Loucy (cell line): ENCODE measurements around the gene TLN1.
A peak's percentile ranks its signal among the peaks of the same experiment; 100 is the strongest.

ENCODE experiments used
- H2AFZ ChIP-seq: fragments of 200-600 bp; sonication (generic); 2 replicates; pipeline ENCODE4 v1.6.0; 2016; ENCODE audit warnings: antibody characterized with exemption, mild to moderate bottlenecking, low read length, moderate library complexity
- H3F3A ChIP-seq: fragments of 200-600 bp; 2 replicates; pipeline ENCODE4 v1.6.0; 2016; ENCODE audit warnings: antibody characterized with exemption, low read depth, mild to moderate bottlenecking
- H3K27me3 ChIP-seq: fragments of 200-600 bp; sonication (generic); 2 replicates; pipeline ENCODE4 v1.6.1; 2014; ENCODE audit warnings: low read length, mild to moderate bottlenecking; ENCODE audit not compliant: insufficient read depth, poor library complexity, severe bottlenecking
- H3K36me3 ChIP-seq: fragments of 200-600 bp; sonication (generic); 2 replicates; pipeline ENCODE4 v1.6.1; 2016; ENCODE audit warnings: low read length; ENCODE audit not compliant: insufficient read depth
- H3K4me1 ChIP-seq: fragments of 200-600 bp; sonication (generic); 2 replicates; pipeline ENCODE4 v1.5.1; 2014; ENCODE audit warnings: low read length, mild to moderate bottlenecking; ENCODE audit not compliant: insufficient read depth, poor library complexity, severe bottlenecking
- H3K4me2 ChIP-seq: fragments of 200-600 bp; sonication (generic); 2 replicates; pipeline ENCODE4 v1.6.0; 2014; ENCODE audit warnings: antibody characterized with exemption, low read length, low read depth, mild to moderate bottlenecking; ENCODE audit not compliant: poor library complexity, severe bottlenecking
- H3K4me3 ChIP-seq: fragments of 200-600 bp; sonication (generic); 2 replicates; pipeline ENCODE4 v1.5.1; 2014; ENCODE audit warnings: low read length, mild to moderate bottlenecking, mixed read lengths; ENCODE audit not compliant: poor library complexity, severe bottlenecking
- H3K79me2 ChIP-seq: fragments of 200-600 bp; sonication (generic); 2 replicates; pipeline ENCODE4 v1.6.1; 2014; ENCODE audit warnings: low read length; ENCODE audit not compliant: insufficient read depth
- H3K9ac ChIP-seq: fragments of 200-600 bp; sonication (generic); 2 replicates; pipeline ENCODE4 v1.6.0; 2014; ENCODE audit warnings: mild to moderate bottlenecking, low read depth, low read length, moderate library complexity; ENCODE audit not compliant: poor library complexity, severe bottlenecking
- H3K9me2 ChIP-seq: fragments of 200-600 bp; sonication (generic); replicated peaks from 2 replicates; pipeline ENCODE4 v1.6.1; 2016; ENCODE audit warnings: low read depth, low read length, mixed read lengths
- H3K9me3 ChIP-seq: fragments of 200-600 bp; sonication (generic); 2 replicates; pipeline ENCODE4 v1.6.1; 2014; ENCODE audit warnings: mild to moderate bottlenecking, antibody characterized with exemption, low read length, low read depth; ENCODE audit not compliant: insufficient read depth
- H4K20me1 ChIP-seq: fragments of 200-600 bp; sonication (generic); 2 replicates; pipeline ENCODE4 v1.6.0; 2014; ENCODE audit warnings: antibody characterized with exemption, low read length, mild to moderate bottlenecking; ENCODE audit not compliant: insufficient read depth, poor library complexity, severe bottlenecking
- CTCF ChIP-seq: fragments of 200-600 bp; sonication (generic); conservative IDR thresholded peaks from 2 replicates; pipeline ENCODE4 v1.5.1; 2014; ENCODE audit warnings: mild to moderate bottlenecking, antibody characterized with exemption, low read length
- EZH2phosphoT487 ChIP-seq: fragments of 200-600 bp; IDR thresholded peaks from 2 replicates; pipeline ENCODE4 v1.6.1; 2018; ENCODE audit warnings: antibody characterized with exemption, mild to moderate bottlenecking, moderate library complexity, borderline replicate concordance

Gene TLN1

GRCh38 chr9:35758475-35759050 lies 26.6 kb upstream of the TLN1 start:
- TF ChIP-seq CTCF (no peak), EZH2phosphoT487 (no peak)
- Histone ChIP-seq H3K79me2 (peaks cover 55% of the 10 kb centered on the region), H3K9ac (peak overlapping the region; percentile 93)

GRCh38 chr9:35757892-35758275 lies 25.9 kb upstream of the TLN1 start:
- H4K20me1 ChIP-seq = peaks cover 16% of the 10 kb centered on the region

More at GRCh38 chr9:35758475-35759050, 26.6 kb upstream of the TLN1 start:
- no peaks in the 10 kb centered on the region; the same call in 1 of the 2 replicates for H3K36me3 ChIP-seq
- no peaks in the 10 kb centered on the region for H3K27me3 ChIP-seq
- H3K4me3 ChIP-seq = peak overlapping the region; percentile 92
- no peaks in the 10 kb centered on the region for H3F3A ChIP-seq
- H3K4me1 ChIP-seq = peaks cover 44% of the 10 kb centered on the region
- H4K20me1 ChIP-seq = peaks cover 16% of the 10 kb centered on the region
- no peaks in the 10 kb centered on the region for H3K9me2 ChIP-seq
- H2AFZ ChIP-seq = no peak overlapping the region
- peak overlapping the region; percentile 77 for H3K4me2 ChIP-seq
- H3K9me3 ChIP-seq = no peaks in the 10 kb centered on the region

GRCh38 chr9:35757226-35757891 lies 25.4 kb upstream of the TLN1 start:
- Histone ChIP-seq H3K4me2 (peak overlapping the region; percentile 77), H3K4me1 (peaks cover 44% of the 10 kb centered on the region), H3K9me2 (no peaks in the 10 kb centered on the region), H3K9ac (peak overlapping the region; percentile 93), H4K20me1 (peaks cover 16% of the 10 kb centered on the region), H2AFZ (peak overlapping the region; percentile 90), H3K36me3 (peaks cover 6% of the 10 kb centered on the region; the same call in 1 of the 2 replicates), H3K27me3 (no peaks in the 10 kb centered on the region), H3K9me3 (no peaks in the 10 kb centered on the region), H3K79me2 (peaks cover 52% of the 10 kb centered on the region), H3F3A (no peaks in the 10 kb centered on the region), H3K4me3 (peak overlapping the region; percentile 92)
- TF ChIP-seq CTCF (no peak), EZH2phosphoT487 (no peak)

More at GRCh38 chr9:35757892-35758275, 25.9 kb upstream of the TLN1 start:
- Histone ChIP-seq H3K79me2 (peaks cover 55% of the 10 kb centered on the region), H3K4me1 (peaks cover 44% of the 10 kb centered on the region), H3K4me2 (peak overlapping the region; percentile 77), H3F3A (no peaks in the 10 kb centered on the region), H3K4me3 (peak overlapping the region; percentile 92), H3K27me3 (no peaks in the 10 kb centered on the region), H3K9me2 (no peaks in the 10 kb centered on the region), H3K36me3 (peaks cover 3% of the 10 kb centered on the region; the same call in 1 of the 2 replicates), H3K9ac (peak overlapping the region; percentile 93), H2AFZ (no peak overlapping the region; the same call in 1 of the 2 replicates), H3K9me3 (no peaks in the 10 kb centered on the region)
- no peak for TF ChIP-seq EZH2phosphoT487
- TF ChIP-seq CTCF = no peak
